BJ (cell line): ENCODE data around the gene ZNF70. TPM values are rescaled to one million over a fixed set of nuclear protein-coding genes. Genes with fewer than 3 reads are reported as not detected.
A peak's percentile ranks its signal among the peaks of the same experiment; 100 is the strongest.

ENCODE experiments used
- CTCF ChIA-PET: fragments of 350-600 bp; formaldehyde crosslinking; extraction: SDS; loops from one replicate; lab custom pipeline; 2021; ENCODE audit warnings: antibody characterized with exemption, inconsistent platforms; lab: Yijun Ruan, JAX
- POLR2A ChIA-PET: fragments of 300-600 bp; sonication (Branson Sonifier 250); formaldehyde crosslinking; extraction: SDS; loops from one replicate; lab custom pipeline; 2021; ENCODE audit warnings: antibody characterized with exemption; lab: Charles Lee
- DNase-seq: peaks from one replicate; pipeline ENCODE4 v3.0.0-alpha.2; 2011; ENCODE audit warnings: low read depth
- H3K27me3 ChIP-seq: 2 replicates; pipeline ENCODE4 v1.6.0; 2011; ENCODE audit warnings: low read length; ENCODE audit not compliant: control insufficient read depth, insufficient read depth
- H3K36me3 ChIP-seq: 2 replicates; pipeline ENCODE4 v1.5.1; 2011; ENCODE audit warnings: low read length; ENCODE audit not compliant: control insufficient read depth, insufficient read depth
- H3K4me3 ChIP-seq: 2 replicates; pipeline ENCODE4 v1.5.1; 2011; ENCODE audit warnings: low read depth, mild to moderate bottlenecking, control low read depth, low read length
- polyA minus RNA-seq: library from RNA; depleted of rRNA, polyadenylated mRNA; stranded (reverse); fragments of >200 nt; gene quantifications from 2 replicates; pipeline ENCODE4 v1.2.3, GENCODE V29; 2011; rRNA and poly(A)+ RNA removed
- polyA plus RNA-seq: library from polyadenylated mRNA; depleted of rRNA; stranded (reverse); fragments of >200 nt; gene quantifications from 2 replicates; pipeline ENCODE4 v1.2.3, GENCODE V29; 2011; rRNA removed
- TF ChIP-seq, protein P1 (sequence below): IDR thresholded peaks from 2 replicates; pipeline ENCODE4 v1.5.1; 2011; ENCODE audit warnings: low read depth, mild to moderate bottlenecking, control low read depth, inconsistent platforms, low read length, moderate library complexity; ENCODE audit not compliant: insufficient read depth

ZNF70 gene
- polyA plus RNA-seq = 1.4 TPM in 2 replicates
- polyA minus RNA-seq = 5.3 and 7.5 TPM in 2 replicates

DNA sequence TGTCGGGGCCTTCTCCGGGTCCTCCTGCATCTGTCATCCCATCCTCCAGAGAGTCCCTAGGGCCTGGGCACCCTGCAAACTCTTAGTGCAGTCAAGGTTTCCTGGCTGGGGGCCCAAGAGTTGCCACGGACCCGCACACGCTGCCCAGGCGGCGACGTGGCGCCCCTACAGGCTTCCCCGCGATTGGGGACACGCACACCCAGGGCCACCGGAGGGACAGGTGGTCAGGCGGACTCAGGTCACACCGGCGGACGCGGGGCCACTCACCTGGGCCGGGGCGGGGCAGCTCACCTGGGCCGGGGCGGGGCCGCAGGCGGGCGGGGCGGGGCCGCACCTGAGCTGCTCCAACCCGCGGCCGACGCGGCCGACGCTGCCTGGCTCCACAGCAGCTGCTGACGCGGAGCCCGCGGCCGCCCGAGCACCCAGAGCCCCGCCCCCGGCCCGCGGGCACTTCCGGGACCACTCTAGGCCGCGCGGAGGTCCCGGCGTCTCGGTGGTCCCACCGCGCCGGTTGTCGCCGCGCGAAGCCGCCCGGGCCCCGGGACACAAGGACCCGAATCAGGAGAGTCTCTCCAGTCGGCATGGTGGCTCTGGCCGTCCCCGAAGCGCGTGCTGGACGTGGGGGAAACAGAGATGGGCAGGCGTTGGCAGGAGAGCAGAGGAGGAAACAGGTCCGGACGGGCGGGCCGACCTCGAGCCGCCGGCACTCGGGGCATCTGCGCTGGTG is at the start of gene ZNF70:
Gene ZNF70, minus strand, starts transcription at position 399 of the 727 bp plus-strand sequence. CDS start 5,972 bp downstream, outside the sequence.
- CTCF ChIA-PET = interaction anchor here (0.9 kb wide), 3 partner anchors 12 to 34 kb away, joined by 3 to 5 read pairs (median 3); partner anchors contain the start of gene C22orf15
- Histone ChIP-seq H3K36me3 (no peaks in the 10 kb centered on the region), H3K27me3 (no peaks in the 10 kb centered on the region), H3K4me3 (peak within 1 kb of the TSS; percentile 76)
- TF ChIP-seq, protein P1, sequence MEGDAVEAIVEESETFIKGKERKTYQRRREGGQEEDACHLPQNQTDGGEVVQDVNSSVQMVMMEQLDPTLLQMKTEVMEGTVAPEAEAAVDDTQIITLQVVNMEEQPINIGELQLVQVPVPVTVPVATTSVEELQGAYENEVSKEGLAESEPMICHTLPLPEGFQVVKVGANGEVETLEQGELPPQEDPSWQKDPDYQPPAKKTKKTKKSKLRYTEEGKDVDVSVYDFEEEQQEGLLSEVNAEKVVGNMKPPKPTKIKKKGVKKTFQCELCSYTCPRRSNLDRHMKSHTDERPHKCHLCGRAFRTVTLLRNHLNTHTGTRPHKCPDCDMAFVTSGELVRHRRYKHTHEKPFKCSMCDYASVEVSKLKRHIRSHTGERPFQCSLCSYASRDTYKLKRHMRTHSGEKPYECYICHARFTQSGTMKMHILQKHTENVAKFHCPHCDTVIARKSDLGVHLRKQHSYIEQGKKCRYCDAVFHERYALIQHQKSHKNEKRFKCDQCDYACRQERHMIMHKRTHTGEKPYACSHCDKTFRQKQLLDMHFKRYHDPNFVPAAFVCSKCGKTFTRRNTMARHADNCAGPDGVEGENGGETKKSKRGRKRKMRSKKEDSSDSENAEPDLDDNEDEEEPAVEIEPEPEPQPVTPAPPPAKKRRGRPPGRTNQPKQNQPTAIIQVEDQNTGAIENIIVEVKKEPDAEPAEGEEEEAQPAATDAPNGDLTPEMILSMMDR = peak; percentile 30
- POLR2A ChIA-PET = no interaction called here
- DNase-seq = no peak

- POLR2A ChIA-PET = no interaction called here
- TF ChIP-seq, protein P1 = no peak
- H3K36me3 ChIP-seq = peaks cover 21% of the 10 kb centered on the region
- no peaks in the 10 kb centered on the region for H3K27me3 ChIP-seq
- no peak overlapping the region for H3K4me3 ChIP-seq
- no peak for DNase-seq
- CTCF ChIA-PET = interaction anchor here (1.7 kb wide), 1 partner anchor 8 kb away, joined by 3 read pairs; no protein-coding TSS in a partner anchor
Observed at GRCh38 chr22:23796461-23796860, 45.5 kb upstream of the ZNF70 start.

DNA sequence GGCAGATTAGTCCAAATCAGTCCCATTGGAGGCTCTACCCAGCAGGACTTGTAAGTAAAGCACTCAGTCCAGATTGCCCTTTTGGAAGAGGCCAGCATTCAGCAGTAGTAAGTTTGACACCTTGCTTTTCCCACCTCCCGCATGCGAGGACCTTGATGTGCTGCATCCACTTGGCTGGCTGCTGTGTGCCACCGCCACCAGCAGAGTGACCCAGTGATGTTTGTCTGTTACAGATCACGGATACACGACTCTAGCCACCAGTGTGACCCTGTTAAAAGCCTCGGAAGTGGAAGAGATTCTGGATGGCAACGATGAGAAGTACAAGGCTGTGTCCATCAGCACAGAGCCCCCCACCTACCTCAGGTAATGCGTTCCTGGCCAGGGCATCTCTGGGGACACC is 42.4 kb upstream of the ZNF70 start:
- ChIA-PET POLR2A (no interaction called here), CTCF (interaction anchor here (0.8 kb wide), 1 partner anchor 25 kb away, joined by 5 read pairs; the partner anchor contains the start of gene CHCHD10)
- TF ChIP-seq, protein P1 = no peak

GRCh38 chr22:23791738-23792645 is 41.1 kb upstream of the ZNF70 start:
- H3K27me3 ChIP-seq = no peaks in the 10 kb centered on the region
- H3K4me3 ChIP-seq = no peak overlapping the region
- TF ChIP-seq, protein P1 = no peak
- CTCF ChIA-PET = interaction anchor here (0.8 to 1.4 kb wide), 2 partner anchors 21 to 24 kb away, joined by 3 to 4 read pairs; partner anchors contain the start of gene CHCHD10
- POLR2A ChIA-PET = no interaction called here
- DNase-seq = no peak
- H3K36me3 ChIP-seq = peaks cover 6% of the 10 kb centered on the region

More for the DNA sequence above, 42.4 kb upstream of the ZNF70 start:
- H3K27me3 ChIP-seq = no peaks in the 10 kb centered on the region
- H3K4me3 ChIP-seq = no peak overlapping the region
- DNase-seq = no peak
- peaks cover 10% of the 10 kb centered on the region for H3K36me3 ChIP-seq
